GM23248 (cell line): ENCODE results near the gene PLXDC2. TPM values are rescaled to one million over a fixed set of nuclear protein-coding genes. Genes with fewer than 3 reads are reported as not detected.

Experiments
- DNase-seq: peaks from one replicate; pipeline ENCODE4 v3.0.0-alpha.2; 2015
- H2AFZ ChIP-seq: fragments of 200-600 bp; sonication (generic); 2 replicates; pipeline ENCODE4 v1.6.1; 2016; ENCODE audit warnings: antibody characterized with exemption
- H3F3A ChIP-seq: fragments of 200-600 bp; sonication (generic); 2 replicates; pipeline ENCODE4 v1.6.1; 2016; ENCODE audit warnings: mild to moderate bottlenecking, antibody characterized with exemption, mixed run types; ENCODE audit not compliant: insufficient read depth
- H3K27ac ChIP-seq: fragments of 200-600 bp; sonication (generic); 2 replicates; pipeline ENCODE4 v1.5.1; 2016; ENCODE audit warnings: mild to moderate bottlenecking
- H3K27me3 ChIP-seq: fragments of 200-600 bp; sonication (generic); replicated peaks from 2 replicates; pipeline ENCODE4 v1.6.1; 2016; ENCODE audit warnings: mild to moderate bottlenecking; ENCODE audit not compliant: insufficient read depth
- H3K36me3 ChIP-seq: fragments of 200-600 bp; sonication (generic); 2 replicates; pipeline ENCODE4 v1.6.1; 2016; ENCODE audit warnings: low read depth, mild to moderate bottlenecking
- H3K4me1 ChIP-seq: fragments of 200-600 bp; sonication (generic); 2 replicates; pipeline ENCODE4 v1.6.1; 2016; ENCODE audit warnings: mild to moderate bottlenecking; ENCODE audit not compliant: insufficient read depth
- H3K4me2 ChIP-seq: fragments of 200-600 bp; sonication (generic); one replicate; pipeline ENCODE4 v1.6.1; 2016; ENCODE audit warnings: mild to moderate bottlenecking; ENCODE audit not compliant: unreplicated experiment
- H3K4me3 ChIP-seq: fragments of 200-600 bp; sonication (generic); 2 replicates; pipeline ENCODE4 v1.5.1; 2016; ENCODE audit warnings: mild to moderate bottlenecking
- H3K79me2 ChIP-seq: fragments of 200-600 bp; sonication (generic); 2 replicates; pipeline ENCODE4 v1.6.1; 2016; ENCODE audit warnings: mild to moderate bottlenecking; ENCODE audit not compliant: insufficient read depth
- H3K9ac ChIP-seq: fragments of 200-600 bp; sonication (generic); 2 replicates; pipeline ENCODE4 v1.6.1; 2016; ENCODE audit warnings: mild to moderate bottlenecking
- H3K9me2 ChIP-seq: fragments of 200-600 bp; sonication (generic); 2 replicates; pipeline ENCODE4 v1.6.1; 2016; ENCODE audit warnings: mixed run types, mild to moderate bottlenecking, moderate library complexity; ENCODE audit not compliant: insufficient read depth
- H3K9me3 ChIP-seq: fragments of 200-600 bp; sonication (generic); one replicate; pipeline ENCODE4 v1.6.1; 2017; ENCODE audit warnings: low read depth
- H4K20me1 ChIP-seq: fragments of 200-600 bp; sonication (generic); 2 replicates; pipeline ENCODE4 v1.6.0; 2016; ENCODE audit not compliant: insufficient read depth
- EZH2 ChIP-seq: fragments of 200-600 bp; sonication (generic); IDR thresholded peaks from 2 replicates; pipeline ENCODE4 v1.6.1; 2018; ENCODE audit warnings: antibody characterized with exemption, mild to moderate bottlenecking; ENCODE audit not compliant: insufficient read depth, poor library complexity, severe bottlenecking
- EZH2phosphoT487 ChIP-seq: fragments of 200-600 bp; sonication (generic); IDR thresholded peaks from 2 replicates; pipeline ENCODE4 v1.6.1; 2018; ENCODE audit warnings: antibody characterized with exemption, moderate library complexity, mild to moderate bottlenecking, low read depth; ENCODE audit not compliant: insufficient read depth
- WGBS, 2 experiments: methylation state at CpG; one replicate each; pipeline ENCODE4 v1.1.6; 2015 to 2017; ENCODE audit warnings: low lambda C conversion rate in 2 of 2, low coverage in 1 of 2; ENCODE audit errors: missing lambda C conversion rate in 2 of 2; 5-methylcytosine and 5-hydroxymethylcytosine counted together
- in situ Hi-C: fragments of 300-500 bp; cut with MboI; formaldehyde crosslinking; loops from 2 replicates; pipeline ENCODE4 v1.15.0; 2020
- polyA plus RNA-seq: library from polyadenylated mRNA; unstranded; fragments of >200 nt; fragmentation: Nextera tagmentation; extraction: Ambion mirVana; gene quantifications from 2 replicates; pipeline ENCODE4 v1.2.1, GENCODE V29; 2016
- total RNA-seq: library from RNA; depleted of rRNA; stranded (reverse); fragments of >200 nt; shearing (Covaris generic); gene quantifications from 2 replicates; pipeline ENCODE4 v1.2.3, GENCODE V29; 2014

PLXDC2 gene
- total and polyA plus RNA-seq, 2 experiments from 2014 or later, result 0.81 to 2.3 TPM

DNA sequence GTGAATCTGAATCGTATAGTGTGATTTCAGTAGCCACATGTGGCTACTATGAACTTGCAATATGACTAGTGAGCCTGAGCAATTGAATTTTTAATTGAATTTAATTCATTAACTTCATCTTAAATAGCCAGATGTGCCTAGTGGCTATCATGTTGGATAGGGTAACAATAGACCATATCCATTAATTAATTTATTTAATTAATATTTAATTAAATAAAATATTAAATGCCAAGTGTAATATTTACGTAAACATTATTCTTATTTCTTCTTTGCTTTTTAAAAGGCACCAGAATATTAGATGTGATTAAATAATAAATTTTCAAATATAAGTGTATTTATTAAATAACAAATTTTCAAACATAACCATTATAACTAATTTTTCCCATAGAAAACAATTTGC is 354.4 kb downstream of the PLXDC2 start:
- no peaks in the 10 kb centered on the region for H3K4me1 ChIP-seq
- WGBS, 2 experiments, result 46 to 51% methylated on average over 2 of the region's 2 CpGs
- H3K27me3 ChIP-seq, result no peaks in the 10 kb centered on the region
- H3K9me3 ChIP-seq, result no peaks in the 10 kb centered on the region
- H4K20me1 ChIP-seq, result no peaks in the 10 kb centered on the region
- H3K36me3 ChIP-seq, result no peaks in the 10 kb centered on the region
- H3F3A ChIP-seq, result no peaks in the 10 kb centered on the region
- H3K9ac ChIP-seq, result no peak overlapping the region
- H3K27ac ChIP-seq, result no peak overlapping the region
- no peak overlapping the region for H3K4me2 ChIP-seq
- in situ Hi-C loops, result no loop called here
- H2AFZ ChIP-seq, result no peak overlapping the region
- H3K79me2 ChIP-seq, result no peaks in the 10 kb centered on the region
- no peak overlapping the region for H3K4me3 ChIP-seq
- DNase-seq, result no peak
- no peaks in the 10 kb centered on the region for H3K9me2 ChIP-seq
- TF ChIP-seq EZH2 (no peak), EZH2phosphoT487 (no peak)

DNA sequence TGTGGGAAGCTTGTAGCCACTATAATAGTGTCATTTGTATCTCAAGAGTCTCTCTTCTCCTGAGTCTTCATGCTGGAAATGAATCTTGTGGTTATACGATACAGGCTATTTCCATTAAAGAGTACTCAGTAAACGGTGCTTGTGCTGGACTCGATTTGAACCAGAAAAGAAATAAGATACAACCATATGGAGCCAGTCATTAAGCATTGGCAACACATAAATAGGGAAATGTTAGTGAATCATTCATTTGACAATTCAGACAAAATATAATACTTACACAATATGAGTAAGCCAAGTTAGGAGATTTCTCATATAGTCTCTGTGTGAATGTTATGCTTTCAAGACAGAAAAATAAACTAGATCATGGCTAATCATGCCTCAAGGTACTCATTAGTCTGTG is 356.8 kb downstream of the PLXDC2 start:
- no peaks in the 10 kb centered on the region for H3K9me3 ChIP-seq
- H4K20me1 ChIP-seq, result no peaks in the 10 kb centered on the region
- DNase-seq, result no peak
- H3K79me2 ChIP-seq, result no peaks in the 10 kb centered on the region
- no peak overlapping the region for H2AFZ ChIP-seq
- no peaks in the 10 kb centered on the region for H3K4me1 ChIP-seq
- H3K27ac ChIP-seq, result no peak overlapping the region
- WGBS, 2 experiments, result 48 to 64% methylated on average over 3 of the region's 3 CpGs
- in situ Hi-C loops, result no loop called here
- H3K4me3 ChIP-seq, result no peak overlapping the region
- TF ChIP-seq EZH2phosphoT487 (no peak), EZH2 (no peak)
- no peak overlapping the region for H3K9ac ChIP-seq
- H3F3A ChIP-seq, result no peaks in the 10 kb centered on the region
- H3K27me3 ChIP-seq, result no peaks in the 10 kb centered on the region
- H3K9me2 ChIP-seq, result no peaks in the 10 kb centered on the region
- no peaks in the 10 kb centered on the region for H3K36me3 ChIP-seq
- no peak overlapping the region for H3K4me2 ChIP-seq

GRCh38 chr10:20175719-20176118 is 359.5 kb downstream of the PLXDC2 start:
- H4K20me1 ChIP-seq, result no peaks in the 10 kb centered on the region
- no peak overlapping the region for H3K4me3 ChIP-seq
- H3K79me2 ChIP-seq, result no peaks in the 10 kb centered on the region
- H3K27ac ChIP-seq, result no peak overlapping the region
- TF ChIP-seq EZH2, result no peak
- no peak overlapping the region for H3K4me2 ChIP-seq
- no peaks in the 10 kb centered on the region for H3K4me1 ChIP-seq
- H3K9ac ChIP-seq, result no peak overlapping the region
- no peaks in the 10 kb centered on the region for H3F3A ChIP-seq
- no peaks in the 10 kb centered on the region for H3K27me3 ChIP-seq
- WGBS, 2 experiments, result 45 to 46% methylated on average over 3 of the region's 3 CpGs
- no peaks in the 10 kb centered on the region for H3K9me3 ChIP-seq
- no peak for DNase-seq
- H3K9me2 ChIP-seq, result no peaks in the 10 kb centered on the region
- H3K36me3 ChIP-seq, result no peaks in the 10 kb centered on the region
- in situ Hi-C loops, result no loop called here
- no peak overlapping the region for H2AFZ ChIP-seq

DNA sequence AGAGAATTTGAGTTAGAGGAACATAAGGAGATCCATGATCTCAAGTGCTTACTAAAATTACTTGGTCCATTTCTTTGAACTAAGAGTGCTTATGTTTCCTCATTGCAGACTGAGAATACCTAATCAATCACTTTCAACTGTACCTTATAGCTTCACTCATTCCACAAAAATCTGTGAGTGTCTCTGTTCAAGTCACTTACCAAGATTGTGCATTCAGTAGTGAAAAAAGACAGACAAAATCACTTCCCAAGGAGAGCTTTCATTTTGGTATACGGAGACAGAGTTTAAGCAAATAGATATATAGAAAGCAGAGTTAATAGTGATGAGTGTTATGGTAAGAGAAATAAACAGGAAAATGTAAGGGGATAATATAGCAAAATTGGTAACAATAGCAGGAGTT is 364.5 kb downstream of the PLXDC2 start:
- Histone ChIP-seq H3K9ac (no peak overlapping the region), H3K4me2 (no peak overlapping the region), H3F3A (no peaks in the 10 kb centered on the region), H3K27me3 (no peaks in the 10 kb centered on the region), H3K27ac (no peak overlapping the region), H3K9me2 (no peaks in the 10 kb centered on the region), H3K4me3 (no peak overlapping the region), H3K36me3 (no peaks in the 10 kb centered on the region), H3K79me2 (no peaks in the 10 kb centered on the region), H3K4me1 (no peaks in the 10 kb centered on the region), H4K20me1 (no peaks in the 10 kb centered on the region), H2AFZ (no peak overlapping the region), H3K9me3 (no peaks in the 10 kb centered on the region)
- in situ Hi-C loops, result no loop called here
- no peak for TF ChIP-seq EZH2
- TF ChIP-seq EZH2phosphoT487, result no peak
- no peak for DNase-seq
- WGBS, 2 experiments, result 32 to 48% methylated on average over 1 of the region's 1 CpG

DNA sequence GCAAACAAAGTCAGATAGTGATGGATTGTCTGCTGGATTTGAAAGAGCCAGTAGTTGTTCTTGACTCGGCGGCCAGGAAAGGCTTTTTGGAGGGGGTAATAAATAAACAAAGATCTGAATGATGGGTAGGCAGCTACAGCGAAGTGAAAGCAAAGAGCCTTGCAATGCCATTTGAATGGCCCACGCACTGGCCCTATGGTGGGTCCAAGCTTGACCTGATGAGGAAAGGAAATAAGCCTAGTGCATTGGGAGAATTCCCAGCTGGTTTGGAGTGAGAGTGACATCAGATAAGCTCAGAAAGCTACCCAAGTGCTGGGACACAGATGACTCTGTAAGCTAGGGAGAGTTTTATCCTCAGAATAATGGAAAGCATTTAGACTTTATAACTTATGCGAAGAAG is 365.2 kb downstream of the PLXDC2 start:
- Histone ChIP-seq H3K9me2 (no peaks in the 10 kb centered on the region), H3K4me3 (no peak overlapping the region), H3K9ac (no peak overlapping the region), H3K4me1 (no peaks in the 10 kb centered on the region), H2AFZ (no peak overlapping the region), H3K4me2 (no peak overlapping the region), H3K79me2 (no peaks in the 10 kb centered on the region), H3K27me3 (no peaks in the 10 kb centered on the region), H3K36me3 (no peaks in the 10 kb centered on the region), H3K27ac (no peak overlapping the region), H4K20me1 (no peaks in the 10 kb centered on the region), H3K9me3 (no peaks in the 10 kb centered on the region), H3F3A (no peaks in the 10 kb centered on the region)
- in situ Hi-C loops, result no loop called here
- TF ChIP-seq EZH2, result no peak
- TF ChIP-seq EZH2phosphoT487, result no peak
- 44 to 47% methylated on average over 5 of the region's 5 CpGs for WGBS, 2 experiments
- no peak for DNase-seq
